Measurements from ENCODE around the gene CFAP46.

DNA sequence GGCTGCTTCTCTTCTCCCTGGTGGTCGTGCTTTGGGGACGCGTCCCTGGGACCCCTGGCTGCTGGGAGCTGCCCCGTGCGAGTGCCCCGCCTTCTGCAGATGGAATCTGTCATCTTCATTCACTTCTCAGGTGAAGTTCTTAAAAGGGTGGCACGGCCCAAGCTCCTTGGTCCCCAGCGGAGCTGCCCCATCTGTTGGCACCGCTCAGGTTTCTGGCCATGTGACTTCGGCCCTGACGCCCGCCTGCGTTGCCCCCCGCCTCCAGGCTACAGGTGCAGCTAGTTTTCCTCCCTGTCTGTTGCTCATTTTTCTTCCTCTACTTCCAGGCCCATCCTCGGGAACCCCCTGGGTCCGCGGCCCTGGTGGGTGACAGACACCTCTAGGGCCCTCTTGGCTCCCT, 149.6 kb downstream of the CFAP46 start:
- TF ChIP-seq, protein P1, sequence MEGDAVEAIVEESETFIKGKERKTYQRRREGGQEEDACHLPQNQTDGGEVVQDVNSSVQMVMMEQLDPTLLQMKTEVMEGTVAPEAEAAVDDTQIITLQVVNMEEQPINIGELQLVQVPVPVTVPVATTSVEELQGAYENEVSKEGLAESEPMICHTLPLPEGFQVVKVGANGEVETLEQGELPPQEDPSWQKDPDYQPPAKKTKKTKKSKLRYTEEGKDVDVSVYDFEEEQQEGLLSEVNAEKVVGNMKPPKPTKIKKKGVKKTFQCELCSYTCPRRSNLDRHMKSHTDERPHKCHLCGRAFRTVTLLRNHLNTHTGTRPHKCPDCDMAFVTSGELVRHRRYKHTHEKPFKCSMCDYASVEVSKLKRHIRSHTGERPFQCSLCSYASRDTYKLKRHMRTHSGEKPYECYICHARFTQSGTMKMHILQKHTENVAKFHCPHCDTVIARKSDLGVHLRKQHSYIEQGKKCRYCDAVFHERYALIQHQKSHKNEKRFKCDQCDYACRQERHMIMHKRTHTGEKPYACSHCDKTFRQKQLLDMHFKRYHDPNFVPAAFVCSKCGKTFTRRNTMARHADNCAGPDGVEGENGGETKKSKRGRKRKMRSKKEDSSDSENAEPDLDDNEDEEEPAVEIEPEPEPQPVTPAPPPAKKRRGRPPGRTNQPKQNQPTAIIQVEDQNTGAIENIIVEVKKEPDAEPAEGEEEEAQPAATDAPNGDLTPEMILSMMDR (IDR thresholded peaks at IDR 0.05; ENCODE audit: insufficient read depth, low read length, poor library complexity, severe bottlenecking): no peak
- TF ChIP-seq EZH2phosphoT487 (conservative IDR thresholded peaks at IDR 0.05; ENCODE audit: low read length): no peak

Measured in SU-DHL-6 (cell line).